Measurements from ENCODE around the gene CEP95. TPM values are rescaled to one million over a fixed set of nuclear protein-coding genes. Genes with fewer than 3 reads are reported as not detected.
"Not testable (repeated sequence)": the region's sequence is repeated elsewhere in the genome, so short reads cannot be mapped to it uniquely, and the experiment has no call there.

Gene CEP95
- polyA plus RNA-seq, result 10 to 100 TPM; 17.1 to 75.0 (median 53.4) TPM
- long read RNA-seq, donor 1, result 0 reads
- long read RNA-seq, donor 2, partial matches to known transcripts, result 0 of 2 reads
- long read RNA-seq, donor 2, other reads (novel, unspliced or antisense), result 0 of 2 reads
- long read RNA-seq, donor 3, partial matches to known transcripts, result 25 of 27 reads
- long read RNA-seq, donor 3, other reads (novel, unspliced or antisense), result 0 of 27 reads
- long read RNA-seq, donor 4, result 0 reads
- long read RNA-seq, donor 5, partial matches to known transcripts, result 0 of 2 reads
- long read RNA-seq, donor 5, other reads (novel, unspliced or antisense), result 0 of 2 reads
- long read RNA-seq, donor 6, partial matches to known transcripts, result 0 of 2 reads
- long read RNA-seq, donor 6, other reads (novel, unspliced or antisense), result 0 of 2 reads
- long read RNA-seq, donor 7, partial matches to known transcripts, result 0 of 3 reads
- long read RNA-seq, donor 7, other reads (novel, unspliced or antisense), result 0 of 3 reads
- long read RNA-seq, donor 8, partial matches to known transcripts, result 0 of 2 reads
- long read RNA-seq, donor 8, other reads (novel, unspliced or antisense), result 0 of 2 reads
- long read RNA-seq, donor 9, result 0 reads
- long read RNA-seq, donor 10, partial matches to known transcripts, result 0 of 3 reads
- long read RNA-seq, donor 10, other reads (novel, unspliced or antisense), result 0 of 3 reads

GRCh38 chr17:64506576-64507412 is at the start of gene CEP95:
CEP95 (plus strand) TSS chr17:64506977; CDS start chr17:64507098, 121 bp downstream.
- Histone ChIP-seq H3K27ac (ENCODE audit: low read depth in 1 of 3, low read length in 2 of 3) (peak within 1 kb of the TSS; percentile 98 to 100 (median 99)), H3K27me3 (ENCODE audit: control insufficient read depth in 3 of 3, insufficient read depth in 3 of 3, low read length in 3 of 3) (no peaks in the 10 kb centered on the region), H3K36me3 (ENCODE audit: control insufficient read depth in 3 of 3, insufficient read depth in 2 of 3, low read depth in 1 of 3, low read length in 3 of 3) (peaks cover 13 to 27% (median 18%) of the 10 kb centered on the region in 3 donors), H3K9me3 (ENCODE audit: control insufficient read depth in 2 of 2, insufficient read depth in 1 of 2, low read depth in 1 of 2, low read length in 1 of 2) (no peaks in the 10 kb centered on the region), H3K4me3 (ENCODE audit: low read depth in 1 of 3, low read length in 3 of 3) (peak within 1 kb of the TSS; percentile 67 to 97 (median 79)), H3K4me1 (ENCODE audit: control insufficient read depth in 3 of 3, insufficient read depth in 2 of 3, low read depth in 1 of 3, low read length in 2 of 3) (peaks cover 0 to 15% (median 11%) of the 10 kb centered on the region in 3 donors)
- FAIRE-seq, result no peak
- 0% methylated on average over 76 to 77 of the region's 77 CpGs for whole genome bisulfite sequencing, 3 donors
- peak; percentile 95 to 99 for DNase-seq

DNA sequence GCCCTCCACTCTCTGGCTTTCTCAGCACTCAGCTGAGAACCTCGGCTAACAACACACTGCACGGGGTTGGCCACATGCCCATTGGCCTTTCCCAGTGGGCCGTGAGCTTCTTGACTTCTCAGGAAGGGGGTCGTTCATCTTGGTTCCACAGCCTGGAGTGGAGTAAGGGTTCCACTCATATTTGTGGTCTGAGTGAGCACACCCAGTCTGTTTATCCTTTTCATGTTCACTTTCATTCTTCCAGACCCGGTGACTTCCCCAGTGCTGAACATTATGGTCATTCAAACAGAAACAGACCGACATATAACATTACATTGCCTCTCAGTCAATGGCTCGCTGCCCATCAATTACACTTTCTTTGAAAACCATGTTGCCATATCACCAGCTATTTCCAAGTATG is 49.6 kb upstream of the CEP95 start:
- FAIRE-seq (no peak), DNase-seq (no peak)
- 64 to 83% (median 77%) methylated on average over 7 of the region's 7 CpGs for WGBS, 3 donors
- Histone ChIP-seq H3K36me3 (ENCODE audit: control insufficient read depth in 3 of 3, insufficient read depth in 2 of 3, low read depth in 1 of 3, low read length in 3 of 3) (no peaks in the 10 kb centered on the region), H3K4me3 (ENCODE audit: low read depth in 1 of 3, low read length in 3 of 3) (no peak overlapping the region), H3K4me1 (ENCODE audit: control insufficient read depth in 3 of 3, insufficient read depth in 2 of 3, low read depth in 1 of 3, low read length in 2 of 3) (no peaks in the 10 kb centered on the region), H3K27ac (ENCODE audit: low read depth in 1 of 3, low read length in 2 of 3) (no peak overlapping the region), H3K9me3 (ENCODE audit: control insufficient read depth in 2 of 2, insufficient read depth in 1 of 2, low read depth in 1 of 2, low read length in 1 of 2) (no peaks in the 10 kb centered on the region), H3K27me3 (ENCODE audit: control insufficient read depth in 3 of 3, insufficient read depth in 3 of 3, low read length in 3 of 3) (no peaks in the 10 kb centered on the region)

- Histone ChIP-seq H3K9me3 (ENCODE audit: control insufficient read depth in 2 of 2, insufficient read depth in 1 of 2, low read depth in 1 of 2, low read length in 1 of 2) (no peaks in the 10 kb centered on the region), H3K27ac (ENCODE audit: low read depth in 1 of 3, low read length in 2 of 3) (no peak overlapping the region), H3K36me3 (ENCODE audit: control insufficient read depth in 3 of 3, insufficient read depth in 2 of 3, low read depth in 1 of 3, low read length in 3 of 3) (no peaks in the 10 kb centered on the region), H3K27me3 (ENCODE audit: control insufficient read depth in 3 of 3, insufficient read depth in 3 of 3, low read length in 3 of 3) (no peaks in the 10 kb centered on the region), H3K4me3 (ENCODE audit: low read depth in 1 of 3, low read length in 3 of 3) (no peak overlapping the region), H3K4me1 (ENCODE audit: control insufficient read depth in 3 of 3, insufficient read depth in 2 of 3, low read depth in 1 of 3, low read length in 2 of 3) (no peaks in the 10 kb centered on the region)
- no peak for DNase-seq
- FAIRE-seq, result no peak
- 75 to 86% (median 83%) methylated on average over 8 of the region's 8 CpGs for WGBS, 3 donors
These were observed 48.0 kb upstream of the CEP95 start for GRCh38 chr17:64458756-64459155.

DNA sequence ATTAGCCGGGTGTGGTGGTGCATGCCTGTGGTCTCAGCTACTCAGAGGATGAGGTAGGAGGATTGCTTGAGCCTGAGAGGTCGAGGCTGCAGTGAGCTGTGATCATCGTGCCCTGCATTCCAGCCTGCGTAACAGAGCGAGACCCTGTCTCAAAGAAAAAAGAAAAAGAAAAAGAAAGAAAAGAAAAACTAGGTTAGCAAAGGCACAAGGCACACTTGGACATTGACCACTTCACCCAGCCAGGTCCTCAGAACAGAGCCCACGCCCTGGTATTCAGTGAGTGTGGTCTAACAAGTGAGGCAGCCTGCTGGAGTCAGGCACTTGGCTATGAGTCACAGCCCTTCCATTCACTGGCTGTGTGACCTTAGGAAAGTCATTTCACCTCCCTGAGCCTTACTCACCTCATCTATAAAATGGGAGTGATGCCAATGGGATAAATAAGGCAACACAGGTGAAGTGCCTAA is 47.5 kb upstream of the CEP95 start:
- FAIRE-seq, result no peak
- H3K27ac ChIP-seq (ENCODE audit: low read depth in 1 of 3, low read length in 2 of 3), result no peak overlapping the region
- DNase-seq, result peak; percentile 11 to 57

GRCh38 chr17:64459818-64460217 is 47.0 kb upstream of the CEP95 start:
- H3K4me1 ChIP-seq (ENCODE audit: control insufficient read depth in 3 of 3, insufficient read depth in 2 of 3, low read depth in 1 of 3, low read length in 2 of 3); H3K27ac ChIP-seq (ENCODE audit: low read depth in 1 of 3, low read length in 2 of 3); DNase-seq; FAIRE-seq; H3K9me3 ChIP-seq (ENCODE audit: control insufficient read depth in 2 of 2, insufficient read depth in 1 of 2, low read depth in 1 of 2, low read length in 1 of 2); H3K4me3 ChIP-seq (ENCODE audit: low read depth in 1 of 3, low read length in 3 of 3); H3K36me3 ChIP-seq (ENCODE audit: control insufficient read depth in 3 of 3, insufficient read depth in 2 of 3, low read depth in 1 of 3, low read length in 3 of 3); H3K27me3 ChIP-seq (ENCODE audit: control insufficient read depth in 3 of 3, insufficient read depth in 3 of 3, low read length in 3 of 3): not testable (repeated sequence)
- WGBS, 3 donors, result 95 to 97% (median 97%) methylated on average over 7 of the region's 7 CpGs

More for the DNA sequence above, 47.5 kb upstream of the CEP95 start:
- Histone ChIP-seq H3K9me3 (ENCODE audit: control insufficient read depth in 2 of 2, insufficient read depth in 1 of 2, low read depth in 1 of 2, low read length in 1 of 2) (no peaks in the 10 kb centered on the region), H3K4me3 (ENCODE audit: low read depth in 1 of 3, low read length in 3 of 3) (no peak overlapping the region), H3K27me3 (ENCODE audit: control insufficient read depth in 3 of 3, insufficient read depth in 3 of 3, low read length in 3 of 3) (no peaks in the 10 kb centered on the region), H3K36me3 (ENCODE audit: control insufficient read depth in 3 of 3, insufficient read depth in 2 of 3, low read depth in 1 of 3, low read length in 3 of 3) (no peaks in the 10 kb centered on the region), H3K4me1 (ENCODE audit: control insufficient read depth in 3 of 3, insufficient read depth in 2 of 3, low read depth in 1 of 3, low read length in 2 of 3) (no peaks in the 10 kb centered on the region)
- WGBS, 3 donors, result 65 to 83% (median 71%) methylated on average over 6 of the region's 6 CpGs

DNA sequence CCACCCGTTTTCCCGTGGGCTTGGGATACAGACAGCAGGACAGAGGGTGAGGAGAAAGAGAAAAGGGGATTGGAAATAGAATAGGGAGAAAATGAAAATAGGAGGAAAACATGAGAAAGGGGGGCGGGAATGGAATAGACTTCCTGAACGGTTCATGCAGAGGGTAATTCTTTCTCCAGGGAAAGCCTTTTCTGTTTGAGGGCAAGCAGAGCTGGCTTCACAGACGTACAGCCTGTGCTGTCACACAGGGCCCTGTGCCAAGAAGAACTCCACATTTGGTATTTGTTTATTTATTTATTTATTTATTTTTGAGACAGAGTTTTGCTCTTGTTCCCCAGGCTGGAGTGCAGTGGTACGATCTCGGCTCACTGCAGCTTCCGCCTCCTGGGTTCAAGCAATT is 45.8 kb upstream of the CEP95 start:
- Histone ChIP-seq H3K4me3 (ENCODE audit: low read depth in 1 of 3, low read length in 3 of 3) (no peak overlapping the region), H3K27me3 (ENCODE audit: control insufficient read depth in 3 of 3, insufficient read depth in 3 of 3, low read length in 3 of 3) (no peaks in the 10 kb centered on the region), H3K9me3 (ENCODE audit: control insufficient read depth in 2 of 2, insufficient read depth in 1 of 2, low read depth in 1 of 2, low read length in 1 of 2) (no peaks in the 10 kb centered on the region), H3K27ac (ENCODE audit: low read depth in 1 of 3, low read length in 2 of 3) (no peak overlapping the region), H3K36me3 (ENCODE audit: control insufficient read depth in 3 of 3, insufficient read depth in 2 of 3, low read depth in 1 of 3, low read length in 3 of 3) (no peaks in the 10 kb centered on the region), H3K4me1 (ENCODE audit: control insufficient read depth in 3 of 3, insufficient read depth in 2 of 3, low read depth in 1 of 3, low read length in 2 of 3) (no peaks in the 10 kb centered on the region)
- FAIRE-seq (no peak), DNase-seq (no peak)
- 79 to 87% (median 86%) methylated on average over 8 of the region's 8 CpGs for WGBS, 3 donors

- 72 to 80% (median 79%) methylated on average over 6 of the region's 6 CpGs for WGBS, 3 donors
- Histone ChIP-seq H3K27ac (ENCODE audit: low read depth in 1 of 3, low read length in 2 of 3) (no peak overlapping the region), H3K4me3 (ENCODE audit: low read depth in 1 of 3, low read length in 3 of 3) (no peak overlapping the region), H3K4me1 (ENCODE audit: control insufficient read depth in 3 of 3, insufficient read depth in 2 of 3, low read depth in 1 of 3, low read length in 2 of 3) (no peaks in the 10 kb centered on the region), H3K36me3 (ENCODE audit: control insufficient read depth in 3 of 3, insufficient read depth in 2 of 3, low read depth in 1 of 3, low read length in 3 of 3) (no peaks in the 10 kb centered on the region), H3K27me3 (ENCODE audit: control insufficient read depth in 3 of 3, insufficient read depth in 3 of 3, low read length in 3 of 3) (no peaks in the 10 kb centered on the region), H3K9me3 (ENCODE audit: control insufficient read depth in 2 of 2, insufficient read depth in 1 of 2, low read depth in 1 of 2, low read length in 1 of 2) (no peaks in the 10 kb centered on the region)
- DNase-seq (no peak), FAIRE-seq (no peak)
These were observed 45.0 kb upstream of the CEP95 start for GRCh38 chr17:64461788-64462187.

Measured in small intestine (tissue), 16 donors.